ENCODE measurements around the gene RUNDC1.

The RUNDC1 gene

DNA sequence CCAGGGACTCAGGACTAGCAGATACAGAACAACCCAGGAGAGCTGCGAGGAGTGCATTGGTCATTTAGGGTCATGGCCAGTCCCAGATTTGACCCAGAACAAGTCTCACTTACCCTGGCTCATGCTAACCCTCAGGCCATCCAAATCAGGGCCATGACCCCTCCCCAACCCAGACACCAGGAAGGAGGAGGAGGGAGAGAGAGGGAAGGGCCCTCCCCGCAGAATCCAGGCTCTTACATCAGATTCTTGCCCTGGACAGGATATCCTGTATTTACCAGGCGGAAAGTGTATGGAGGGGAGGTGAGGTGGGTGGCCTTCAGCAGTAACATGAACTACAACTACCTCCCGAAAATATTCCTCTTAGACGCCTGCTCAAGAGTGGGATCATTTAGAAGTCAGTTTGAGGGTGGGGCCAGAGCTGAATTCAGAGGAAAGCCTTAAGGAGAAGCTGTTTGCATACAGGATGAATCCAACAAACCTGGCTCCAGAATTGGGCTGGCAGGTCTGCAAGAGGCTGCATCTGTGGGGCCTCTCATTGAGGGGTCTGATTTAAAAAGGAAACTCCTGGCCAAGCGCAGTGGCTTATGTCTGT is 39.8 kb downstream of the RUNDC1 start:
- DNase-seq, result no peak

GRCh38 chr17:43020789-43021740 is 40.7 kb downstream of the RUNDC1 start:
- peak; percentile 73 for DNase-seq

DNA sequence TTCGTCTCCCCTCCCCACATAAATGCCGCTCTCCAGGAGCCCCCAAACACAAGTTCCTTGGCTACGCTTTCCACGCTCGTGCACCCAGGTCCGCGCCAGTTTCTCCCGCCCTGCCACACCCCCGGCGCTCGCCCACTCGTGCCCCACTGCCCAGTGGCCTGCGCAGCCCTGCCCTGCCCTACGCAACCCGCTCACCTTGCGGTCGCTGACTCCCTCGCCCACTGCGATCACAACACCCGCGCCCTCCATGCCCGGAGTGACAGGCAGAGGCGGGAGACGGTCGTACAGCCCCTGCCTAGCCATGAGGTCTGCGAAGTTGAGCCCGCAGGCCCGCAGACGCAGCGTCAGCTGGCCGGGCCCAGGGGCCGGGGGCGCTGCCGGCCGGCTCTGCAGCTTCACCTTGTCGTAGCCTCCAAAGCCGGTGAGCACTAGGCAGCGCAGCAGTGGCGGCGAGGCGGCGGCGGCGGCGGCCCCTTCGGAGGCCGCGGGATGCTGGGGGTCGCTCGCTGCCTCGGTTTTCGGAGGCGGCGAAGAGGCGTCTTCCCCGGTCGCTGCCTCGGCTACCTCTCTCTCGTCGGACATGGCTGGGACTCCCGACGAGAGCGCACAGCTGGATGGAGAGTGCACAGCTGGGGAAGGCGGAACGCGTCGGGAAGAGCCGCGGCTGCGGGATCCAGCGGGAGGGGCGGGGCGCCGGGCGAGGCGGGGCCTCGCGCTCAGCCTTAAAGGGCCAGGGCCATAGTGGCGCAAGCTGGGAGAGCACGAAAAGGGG is 41.6 kb downstream of the RUNDC1 start, which contains the start of gene VAT1:
VAT1 (minus strand) TSS at position 645 of the 772 bp plus-strand sequence; CDS start at position 582, 63 bp downstream.
- DNase-seq, result peak; percentile 85

GRCh38 chr17:43024407-43025289 is 44.3 kb downstream of the RUNDC1 start, which contains the start of gene RND2:
TSS of gene RND2 (plus strand) at chr17:43025231. CDS start at chr17:43025348, 117 bp downstream.
- DNase-seq, result peak; percentile 92

DNA sequence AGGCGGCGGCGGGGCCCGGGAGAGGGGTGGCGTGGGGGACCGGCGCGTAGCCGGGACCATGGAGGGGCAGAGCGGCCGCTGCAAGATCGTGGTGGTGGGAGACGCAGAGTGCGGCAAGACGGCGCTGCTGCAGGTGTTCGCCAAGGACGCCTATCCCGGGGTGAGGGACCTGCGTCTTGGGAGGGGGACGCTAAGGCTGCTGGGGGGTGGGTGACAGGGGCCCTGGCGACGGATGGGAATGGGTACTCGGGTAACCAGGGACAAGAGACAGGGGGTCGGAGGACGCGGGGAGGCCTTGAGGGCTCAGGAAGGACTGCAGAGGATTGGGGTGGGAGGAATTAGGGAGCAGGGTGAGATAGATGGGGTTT is 44.9 kb downstream of the RUNDC1 start:
- no peak for DNase-seq

- DNase-seq, result no peak
Observed at GRCh38 chr17:43025766-43026537, 45.6 kb downstream of the RUNDC1 start.

GRCh38 chr17:43026595-43026994 is 46.2 kb downstream of the RUNDC1 start:
- DNase-seq, result no peak

- DNase-seq, result no peak
Observed at GRCh38 chr17:43027091-43028032, 47.0 kb downstream of the RUNDC1 start.

DNA sequence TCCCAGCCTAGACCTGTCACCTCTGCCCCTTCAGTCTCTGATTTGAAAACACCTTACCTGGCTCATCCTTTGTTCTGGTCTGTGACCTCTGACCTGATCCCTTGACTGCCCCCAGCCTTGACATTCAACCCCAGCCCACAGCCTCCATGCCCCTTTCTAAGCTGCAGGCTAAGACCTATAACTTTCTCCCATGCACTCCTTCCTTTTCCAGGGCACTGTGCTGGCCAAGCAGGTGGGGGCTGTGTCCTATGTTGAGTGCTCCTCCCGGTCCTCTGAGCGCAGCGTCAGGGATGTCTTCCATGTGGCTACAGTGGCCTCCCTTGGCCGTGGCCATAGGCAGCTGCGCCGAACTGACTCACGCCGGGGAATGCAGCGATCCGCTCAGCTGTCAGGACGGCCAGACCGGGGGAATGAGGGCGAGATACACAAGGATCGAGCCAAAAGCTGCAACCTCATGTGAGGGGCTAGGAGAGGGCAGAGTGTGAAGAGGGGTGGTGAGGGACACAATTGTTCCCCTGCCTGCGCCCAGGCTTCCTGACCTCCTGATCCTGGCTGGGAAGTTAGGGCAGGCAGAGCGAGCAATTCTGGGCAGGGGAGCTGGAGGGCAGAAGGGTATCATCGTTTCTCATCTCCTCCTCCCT is 48.0 kb downstream of the RUNDC1 start:
- DNase-seq, result no peak

GRCh38 chr17:43030137-43030767 is 49.9 kb downstream of the RUNDC1 start:
- DNase-seq, result no peak

DNA sequence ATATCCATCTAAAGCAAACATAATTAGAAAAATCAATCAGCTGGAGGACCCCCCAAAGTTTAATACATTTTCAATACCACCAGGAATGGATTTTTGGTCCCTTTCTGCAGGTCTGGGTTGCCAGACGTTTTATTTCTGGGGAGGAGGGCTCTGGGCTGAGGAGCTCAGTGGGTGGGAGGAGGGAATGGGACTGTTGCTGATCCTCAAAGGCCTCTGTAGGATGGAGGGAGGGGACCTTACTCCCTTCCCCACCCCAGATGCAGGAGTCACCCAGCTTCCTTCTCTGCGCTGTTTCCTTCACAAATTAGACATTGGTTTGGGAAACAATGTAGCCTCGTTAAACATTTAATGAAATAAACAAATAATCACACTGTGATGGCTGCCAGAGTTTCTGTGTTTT is 51.3 kb downstream of the RUNDC1 start:
- DNase-seq, result no peak

GRCh38 chr17:43033948-43034881 is 53.9 kb downstream of the RUNDC1 start:
- DNase-seq, result no peak

- no peak for DNase-seq
Observed at GRCh38 chr17:43034894-43035293, 54.5 kb downstream of the RUNDC1 start.

DNA sequence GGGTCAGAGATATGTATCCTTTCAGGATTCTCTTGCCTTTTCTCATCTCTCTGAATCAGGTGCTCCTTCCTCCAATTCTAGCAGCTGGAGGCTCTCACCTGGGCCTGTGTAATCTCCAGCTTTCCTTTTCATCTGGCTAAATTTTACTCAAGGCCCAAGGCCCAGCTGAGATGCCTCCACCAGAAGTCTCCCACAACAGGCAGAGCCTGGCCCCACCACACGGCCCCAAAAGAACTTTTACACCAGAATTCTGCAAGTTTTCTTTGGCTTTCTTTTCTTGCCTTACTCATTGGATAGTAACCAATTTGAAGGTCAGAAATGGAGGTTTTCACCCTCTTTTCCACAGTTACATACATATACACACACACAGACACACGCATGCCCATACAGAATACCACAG is 59.3 kb downstream of the RUNDC1 start:
- DNase-seq, result no peak

DNA sequence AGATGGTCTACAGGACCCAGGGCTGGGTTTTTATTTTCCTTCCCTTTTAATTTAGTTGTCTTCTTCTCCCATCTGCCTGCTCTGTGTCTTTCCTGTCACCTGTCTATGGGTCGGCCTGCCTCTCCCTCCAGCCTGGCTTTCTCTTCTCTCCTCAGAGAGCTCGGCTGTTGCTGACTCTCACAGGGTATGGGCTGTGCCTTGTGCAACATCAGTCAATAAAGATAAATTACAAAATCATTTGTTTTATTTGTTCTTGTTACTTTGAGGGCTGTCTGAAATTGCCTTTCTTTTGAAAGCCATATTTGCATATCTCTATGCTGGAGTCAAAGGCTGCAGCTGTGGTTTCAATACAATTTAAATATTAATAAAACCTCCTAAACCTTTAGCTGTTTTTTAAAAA is 60.3 kb downstream of the RUNDC1 start:
- no peak for DNase-seq

GRCh38 chr17:43042025-43042628 is 61.8 kb downstream of the RUNDC1 start:
- DNase-seq, result no peak

All from activated CD8-positive, alpha-beta memory T cell treated with anti-CD3 and anti-CD28 coated beads for 24 hours (primary cell).